NCI-H69 (cell line): ENCODE measurements around the gene TMEM183A.
"Not testable (repeated sequence)": the region's sequence is repeated elsewhere in the genome, so short reads cannot be mapped to it uniquely, and the experiment has no call there.

Experiments used
- DNase-seq: peaks from one replicate; lab custom pipeline; 2025; lab: John Stamatoyannopoulos, UW

The TMEM183A gene

GRCh38 chr1:203006948-203007871, at the start of gene TMEM183A:
TMEM183A (plus strand) TSS chr1:203007374; CDS start chr1:203007466, 92 bp downstream.
- DNase-seq, result peak; percentile 99

GRCh38 chr1:202957733-202958543, 49.2 kb upstream of the TMEM183A start, which contains the start of gene ADIPOR1:
ADIPOR1 (minus strand) TSS chr1:202958312; CDS start chr1:202951070, 7,242 bp downstream.
- peak; percentile 97 for DNase-seq

DNA sequence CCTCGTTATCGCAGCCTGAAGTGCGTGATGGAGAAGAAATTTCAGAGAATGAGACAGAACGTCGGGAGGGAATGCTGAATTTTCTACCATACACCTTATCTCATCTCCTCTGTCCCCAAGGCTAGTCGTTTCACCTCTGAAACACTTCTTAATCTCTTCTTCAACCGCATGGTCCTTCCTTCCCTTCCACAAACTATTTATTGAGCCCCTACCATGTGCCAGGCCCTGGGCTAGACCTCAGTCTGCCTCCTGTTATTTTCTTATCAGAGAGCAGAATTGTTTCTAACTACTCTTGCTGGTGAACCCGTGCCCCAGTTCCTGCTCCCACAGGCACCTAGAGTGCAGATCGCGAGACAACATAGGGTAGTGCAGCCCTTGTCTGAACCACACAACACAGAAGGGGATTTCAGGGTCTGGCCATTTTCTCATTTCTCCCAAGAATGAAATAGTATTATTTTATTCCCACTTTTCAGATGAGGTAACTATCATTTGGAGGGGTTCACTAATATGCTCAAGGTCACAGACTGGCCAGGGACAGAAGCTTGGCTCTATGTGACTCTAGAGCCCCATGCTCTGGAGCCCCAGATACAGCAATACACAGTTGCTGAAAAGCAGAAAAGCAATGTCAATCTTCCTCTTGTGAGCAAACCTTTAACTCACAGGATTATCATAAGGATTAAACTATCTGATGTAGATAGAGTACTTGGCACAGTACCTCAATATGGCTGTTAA, 48.5 kb upstream of the TMEM183A start:
- peak; percentile 45 for DNase-seq

- peak; percentile 61 for DNase-seq
These were observed 47.9 kb upstream of the TMEM183A start for GRCh38 chr1:202959276-202959620.

DNA sequence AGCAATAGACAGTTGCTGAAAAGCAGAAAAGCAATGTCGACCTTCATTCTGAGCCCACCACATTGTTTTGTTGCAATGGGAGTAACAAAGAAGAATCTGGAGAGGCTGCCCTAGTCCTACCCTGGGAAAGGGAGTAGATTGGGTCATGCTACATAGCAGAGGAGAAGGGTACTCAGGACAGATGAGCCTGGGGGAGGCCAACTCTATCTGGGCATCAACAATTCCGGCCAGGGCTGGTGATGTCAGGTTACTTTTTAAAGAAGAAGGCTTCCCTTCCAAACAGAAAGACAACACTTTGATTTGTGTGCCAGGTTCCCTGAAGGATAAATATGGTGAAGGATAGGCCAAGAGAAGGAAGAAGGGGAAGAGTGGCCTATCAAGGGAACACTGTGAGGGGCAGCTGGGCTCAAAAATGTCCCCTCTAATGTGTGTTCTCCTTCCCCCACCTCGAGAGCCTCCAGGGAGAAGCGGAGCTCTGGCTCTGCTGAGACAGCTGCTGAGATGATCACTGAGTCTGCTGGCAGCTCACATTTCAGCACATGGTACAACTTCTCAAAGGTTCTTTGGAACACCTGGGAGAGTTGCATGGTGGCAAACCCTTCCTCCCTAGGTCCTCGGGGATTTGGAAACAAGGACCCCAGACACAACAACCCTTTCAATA, 45.8 kb upstream of the TMEM183A start:
- no peak for DNase-seq

GRCh38 chr1:202964791-202965410, 42.3 kb upstream of the TMEM183A start:
- peak; percentile 99 for DNase-seq

GRCh38 chr1:202965422-202965821, 41.8 kb upstream of the TMEM183A start:
- no peak for DNase-seq

GRCh38 chr1:202966006-202966898, 40.9 kb upstream of the TMEM183A start:
- DNase-seq, result peak; percentile 35

DNA sequence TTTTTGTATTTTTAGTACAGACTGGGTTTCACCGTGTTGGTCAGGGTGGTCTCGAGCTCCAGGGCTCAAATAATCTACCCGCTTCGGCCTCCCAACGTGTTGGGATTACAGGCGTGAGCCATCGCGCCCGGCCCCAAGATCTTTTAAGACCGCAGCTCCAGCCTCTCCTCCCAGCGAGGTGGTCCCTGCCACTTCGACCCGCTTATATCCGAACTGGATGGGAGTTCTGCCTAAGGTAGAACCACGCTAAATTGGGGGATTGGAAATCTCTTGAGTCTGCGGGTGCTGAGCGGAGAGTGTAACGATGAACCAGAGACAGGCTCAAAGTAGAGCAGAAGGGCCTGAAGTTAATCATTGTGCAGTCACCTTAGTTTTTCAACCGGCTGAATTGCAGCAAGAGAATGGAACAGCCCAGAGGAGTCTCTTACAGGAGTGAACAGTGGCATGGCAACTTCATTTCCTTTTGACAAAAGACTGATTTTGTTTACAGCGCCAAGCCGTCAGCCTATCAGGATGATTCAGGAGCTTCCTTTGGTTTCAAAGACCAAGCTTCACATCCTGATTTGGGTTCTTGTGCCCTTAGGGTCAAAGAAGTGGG, 39.4 kb upstream of the TMEM183A start:
- peak; percentile 60 for DNase-seq

GRCh38 chr1:202968351-202968750, 38.8 kb upstream of the TMEM183A start:
- DNase-seq, result no peak

DNA sequence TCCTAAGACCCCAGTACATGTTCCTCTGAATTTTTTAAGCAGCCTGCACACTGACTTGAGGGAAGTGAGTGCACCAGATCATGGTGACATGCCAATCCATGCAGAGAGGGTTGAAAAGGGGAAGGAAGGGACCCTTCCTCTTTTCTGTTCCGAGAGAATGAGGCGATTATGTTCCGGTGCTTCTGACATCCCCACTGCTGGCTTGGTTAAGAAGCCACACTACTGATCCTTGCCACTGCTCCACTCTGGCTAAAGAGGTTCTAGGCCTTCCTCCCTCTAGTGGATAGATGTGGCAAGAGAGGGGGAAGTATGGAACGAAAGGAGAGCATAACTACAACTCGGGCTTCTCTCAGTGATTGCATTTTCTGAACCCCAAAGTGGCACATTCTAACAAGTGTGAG, 38.3 kb upstream of the TMEM183A start:
- peak; percentile 79 for DNase-seq

GRCh38 chr1:202972046-202972445, 35.1 kb upstream of the TMEM183A start:
- DNase-seq, result no peak

DNA sequence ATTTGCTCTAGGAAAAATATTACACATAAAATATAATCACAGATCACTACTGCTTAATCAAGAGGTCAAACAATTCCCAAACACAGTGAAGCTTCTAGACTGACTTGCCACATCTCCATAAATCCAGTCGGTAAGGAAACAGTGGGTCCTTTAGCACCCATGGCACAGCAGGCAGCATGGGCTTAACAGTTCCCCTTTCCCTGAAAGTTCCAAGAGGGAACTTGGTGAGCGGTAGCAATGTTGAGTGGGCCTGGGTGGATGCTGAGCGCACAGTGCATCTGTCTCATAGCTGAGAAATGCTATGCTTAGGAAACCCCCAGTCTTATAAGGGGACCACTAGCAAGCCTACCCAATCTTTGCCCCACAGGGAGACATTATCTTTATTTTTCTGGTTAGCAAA, 32.3 kb upstream of the TMEM183A start:
- no peak for DNase-seq

GRCh38 chr1:202976633-202977032, 30.5 kb upstream of the TMEM183A start:
- no peak for DNase-seq

DNA sequence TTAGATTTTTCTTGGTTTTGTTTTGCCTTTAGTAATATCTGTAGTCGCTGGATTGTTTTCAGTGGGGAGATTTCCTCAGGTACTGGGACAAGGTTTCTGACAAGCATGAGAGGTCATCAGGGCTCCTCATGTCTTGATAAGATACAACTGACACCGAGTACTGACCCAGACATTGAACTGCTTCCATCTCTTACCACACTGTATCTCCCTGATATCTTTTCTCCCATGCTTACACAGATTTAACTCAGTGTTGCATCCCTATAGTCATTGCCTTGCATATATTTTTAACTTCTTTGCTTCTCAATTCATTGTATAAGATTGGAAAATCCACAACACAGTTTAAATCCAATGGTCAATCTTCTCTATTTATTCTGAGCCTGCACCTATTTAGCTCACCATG, 27.7 kb upstream of the TMEM183A start:
- DNase-seq, result no peak

DNA sequence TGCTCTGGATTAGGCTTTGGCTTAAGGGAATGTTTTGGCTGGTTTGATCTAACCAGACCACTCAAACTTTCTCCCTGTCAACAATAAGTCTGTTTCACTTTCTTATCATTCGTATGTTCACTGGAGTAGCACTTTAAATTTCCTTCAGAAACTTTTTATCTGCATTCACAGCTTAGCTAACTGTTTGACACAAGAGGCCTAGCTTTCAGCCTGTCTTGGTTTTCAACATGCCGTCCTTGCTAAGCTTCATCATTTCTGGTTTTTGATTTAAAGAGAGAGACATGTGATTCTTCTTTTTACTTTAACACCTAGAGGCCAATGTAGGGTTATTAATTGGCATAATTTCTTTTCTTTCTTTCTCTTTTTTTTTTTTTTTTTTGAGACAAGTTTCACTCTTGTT, 25.2 kb upstream of the TMEM183A start:
- no peak for DNase-seq

DNA sequence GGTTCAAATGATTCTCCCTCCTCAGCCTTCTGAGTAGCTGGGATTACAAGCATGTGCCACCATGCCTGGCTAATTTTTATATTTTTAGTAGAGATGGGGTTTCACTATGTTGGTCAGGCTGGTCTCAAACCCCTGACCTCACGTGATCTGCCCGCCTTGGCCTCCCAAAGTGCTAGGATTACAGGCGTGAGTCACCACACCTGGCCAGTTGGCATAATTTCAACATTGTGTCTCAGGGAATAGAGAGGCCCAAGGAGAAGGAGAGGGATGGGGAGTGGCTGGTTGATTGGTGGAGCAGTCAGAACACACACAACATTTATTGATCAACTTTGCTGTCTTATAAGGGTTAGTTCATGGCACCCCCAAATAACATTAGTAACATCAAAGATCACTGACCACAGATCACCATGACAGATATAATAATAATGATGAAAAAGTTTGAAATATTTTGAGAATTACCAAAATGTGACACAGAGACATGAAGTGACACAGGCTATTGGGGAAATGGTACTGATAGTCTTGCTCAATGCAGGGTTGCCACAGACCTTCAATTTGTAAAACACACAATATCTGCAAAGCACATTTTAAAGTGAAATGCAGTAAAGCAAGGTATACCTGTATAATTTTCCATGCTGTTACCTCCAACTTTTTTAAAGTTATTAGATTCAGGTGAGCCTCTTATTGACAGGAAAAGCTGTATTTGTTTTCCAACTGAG, 24.3 kb upstream of the TMEM183A start:
- peak; percentile 23 for DNase-seq

DNA sequence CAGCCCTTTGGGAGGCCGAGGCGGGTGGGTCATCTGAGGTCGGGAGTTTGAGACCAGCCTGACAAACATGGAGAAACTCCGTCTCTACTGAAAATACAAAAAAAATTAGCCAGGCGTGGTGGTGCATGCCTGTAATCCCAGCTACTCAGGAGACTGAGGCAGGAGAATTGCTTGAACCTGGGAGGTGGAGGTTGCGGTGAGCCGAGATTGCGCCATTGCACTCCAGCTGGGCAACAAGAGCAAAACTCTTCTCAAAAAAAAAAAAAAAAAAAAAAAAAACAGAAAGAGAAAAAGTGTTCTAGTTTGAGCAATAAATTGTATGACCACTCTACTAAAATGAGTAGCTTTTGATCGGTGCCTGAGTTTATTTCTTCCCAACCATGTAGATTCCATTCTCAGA, 21.1 kb upstream of the TMEM183A start:
- not testable (repeated sequence) for DNase-seq

- DNase-seq, result no peak
These were observed 19.9 kb upstream of the TMEM183A start for GRCh38 chr1:202987255-202987654.
